ENCODE data around the gene JAK2. TPM values are rescaled to one million over a fixed set of nuclear protein-coding genes. Genes with fewer than 3 reads are reported as not detected.

Gene JAK2
- total and polyA plus RNA-seq, 4 donors, result 5.3 to 30.5 (median 17.1) TPM

GRCh38 chr9:4959031-4959430 is 26.0 kb upstream of the JAK2 start:
- H3K27ac ChIP-seq (ENCODE audit: low read depth in 1 of 2, low read length in 1 of 2), result no peak overlapping the region
- WGBS, 2 donors, result 93 to 96% methylated on average over 3 of the region's 3 CpGs

DNA sequence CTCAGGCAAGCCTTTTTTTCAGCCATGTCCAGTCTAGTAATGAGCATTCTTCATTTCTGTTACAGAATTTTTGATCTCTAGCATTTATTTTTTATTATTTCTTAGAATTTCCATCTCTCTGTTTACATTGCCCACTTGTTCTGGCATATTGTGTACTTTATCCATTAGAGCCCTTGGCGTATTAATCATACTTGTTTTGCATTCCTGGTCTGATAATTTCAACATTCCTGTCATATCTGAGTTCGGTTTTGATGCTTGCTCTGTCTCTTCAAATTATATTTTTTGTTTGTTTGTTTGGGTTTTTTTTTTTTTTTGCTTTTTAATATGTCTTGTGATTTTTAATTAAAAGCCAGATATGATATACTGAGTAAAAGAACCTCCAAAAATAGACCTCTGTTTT is 23.0 kb upstream of the JAK2 start:
- DNase-seq (no peak), ATAC-seq (ENCODE audit: insufficient read depth, low FRiP score) (no peak)
- H3K27ac ChIP-seq (ENCODE audit: low read depth in 1 of 2, low read length in 1 of 2), result no peak overlapping the region
- TF ChIP-seq CTCF (IDR thresholded peaks at IDR 0.05; ENCODE audit: control extremely low read depth, extremely low read depth), result no peak
- no peaks in the 10 kb centered on the region for H3K27me3 ChIP-seq (ENCODE audit: control insufficient read depth in 3 of 3, insufficient read depth in 3 of 3, low read length in 2 of 3)
- H3K9ac ChIP-seq (ENCODE audit: insufficient read depth in 1 of 2, low read length in 2 of 2), result no peak overlapping the region
- H3K36me3 ChIP-seq (ENCODE audit: control insufficient read depth in 4 of 4, insufficient read depth in 4 of 4, low read length in 4 of 4), result no peaks in the 10 kb centered on the region
- peaks cover 0 to 2% (median 0%) of the 10 kb centered on the region in 4 donors for H3K9me3 ChIP-seq (ENCODE audit: control insufficient read depth in 4 of 4, insufficient read depth in 3 of 4, low read length in 3 of 4)
- peaks cover 0 to 2% (median 0%) of the 10 kb centered on the region in 5 donors for H3K4me1 ChIP-seq (ENCODE audit: control insufficient read depth in 5 of 5, insufficient read depth in 5 of 5, low read length in 5 of 5)
- no peak overlapping the region for H3K4me3 ChIP-seq
- WGBS, 2 donors, result 61 to 75% methylated on average over 2 of the region's 2 CpGs

More at GRCh38 chr9:4959031-4959430, 26.0 kb upstream of the JAK2 start:
- no peaks in the 10 kb centered on the region for H3K36me3 ChIP-seq (ENCODE audit: control insufficient read depth in 4 of 4, insufficient read depth in 4 of 4, low read length in 4 of 4)
- H3K4me1 ChIP-seq (ENCODE audit: control insufficient read depth in 5 of 5, insufficient read depth in 5 of 5, low read length in 5 of 5), result no peaks in the 10 kb centered on the region
- no peak for TF ChIP-seq CTCF (IDR thresholded peaks at IDR 0.05; ENCODE audit: control extremely low read depth, extremely low read depth)
- H3K9me3 ChIP-seq (ENCODE audit: control insufficient read depth in 4 of 4, insufficient read depth in 3 of 4, low read length in 3 of 4), result peaks cover 0 to 2% (median 0%) of the 10 kb centered on the region in 4 donors
- no peak overlapping the region for H3K9ac ChIP-seq (ENCODE audit: insufficient read depth in 1 of 2, low read length in 2 of 2)
- no peak for DNase-seq
- no peaks in the 10 kb centered on the region for H3K27me3 ChIP-seq (ENCODE audit: control insufficient read depth in 3 of 3, insufficient read depth in 3 of 3, low read length in 2 of 3)
- ATAC-seq (ENCODE audit: insufficient read depth, low FRiP score), result no peak
- H3K4me3 ChIP-seq, result no peak overlapping the region

GRCh38 chr9:4964540-4964939 is 20.5 kb upstream of the JAK2 start:
- no peak for DNase-seq

More at GRCh38 chr9:4964540-4964939, 20.5 kb upstream of the JAK2 start:
- ATAC-seq (ENCODE audit: insufficient read depth, low FRiP score), result no peak
- Histone ChIP-seq H3K36me3 (ENCODE audit: control insufficient read depth in 4 of 4, insufficient read depth in 4 of 4, low read length in 4 of 4) (no peaks in the 10 kb centered on the region), H3K4me3 (no peak overlapping the region), H3K27ac (ENCODE audit: low read depth in 1 of 2, low read length in 1 of 2) (no peak overlapping the region), H3K27me3 (ENCODE audit: control insufficient read depth in 3 of 3, insufficient read depth in 3 of 3, low read length in 2 of 3) (no peaks in the 10 kb centered on the region), H3K9ac (ENCODE audit: insufficient read depth in 1 of 2, low read length in 2 of 2) (no peak overlapping the region), H3K9me3 (ENCODE audit: control insufficient read depth in 4 of 4, insufficient read depth in 3 of 4, low read length in 3 of 4) (peaks cover 0 to 2% (median 0%) of the 10 kb centered on the region in 4 donors), H3K4me1 (ENCODE audit: control insufficient read depth in 5 of 5, insufficient read depth in 5 of 5, low read length in 5 of 5) (peaks cover 0 to 2% (median 0%) of the 10 kb centered on the region in 5 donors)
- no peak for TF ChIP-seq CTCF (IDR thresholded peaks at IDR 0.05; ENCODE audit: control extremely low read depth, extremely low read depth)

Data from lung (tissue), 12 donors.